Gastroesophageal sphincter (tissue), 4 donors: Measurements from ENCODE around the gene SLC25A33. TPM values are rescaled to one million over a fixed set of nuclear protein-coding genes. Genes with fewer than 3 reads are reported as not detected.

Experiments used
- ATAC-seq: fragments of 150-250 bp; one replicate; pipeline ENCODE4 v1.9.1; 2016; ENCODE audit warnings: mild to moderate bottlenecking, moderate library complexity
- H3K27ac ChIP-seq, 4 donors: fragments of 200-600 bp; sonication (generic) in 3 of 4; 1 replicate in 3 of 4; 2 replicates in 1 of 4; pipeline ENCODE4 v1.5.1; 2016 to 2019
- H3K27me3 ChIP-seq: fragments of 200-600 bp; sonication (generic); one replicate; pipeline ENCODE4 v1.5.1; 2019
- H3K36me3 ChIP-seq, 2 donors: fragments of 200-600 bp; sonication (generic); one replicate each; pipeline ENCODE4 v1.5.1; 2019; ENCODE audit warnings: control low read depth in 1 of 2
- H3K4me1 ChIP-seq, 3 donors: fragments of 200-600 bp; sonication (generic); 1 replicate in 2 of 3; 2 replicates in 1 of 3; pipeline ENCODE4 v1.5.1; 2016 to 2019; ENCODE audit warnings: control low read depth in 2 of 3
- H3K4me3 ChIP-seq, 2 donors: fragments of 200-600 bp; sonication (generic); one replicate each; pipeline ENCODE4 v1.5.1; 2019; ENCODE audit warnings: mild to moderate bottlenecking in 1 of 2, moderate library complexity in 1 of 2
- H3K9me3 ChIP-seq, 3 donors: fragments of 200-600 bp; sonication (generic); one replicate each; pipeline ENCODE4 v1.5.1; 2017 to 2019; ENCODE audit warnings: control low read depth in 2 of 3
- EP300 ChIP-seq: sonication (generic); formaldehyde crosslinking; IDR thresholded peaks from one replicate; pipeline ENCODE4 v1.6.1; 2017; ENCODE audit warnings: antibody characterized with exemption, mild to moderate bottlenecking
- POLR2A ChIP-seq, 2 donors: fragments of 450-650 bp; IDR thresholded peaks; one replicate each; pipeline ENCODE4 v1.6.1; 2017; ENCODE audit warnings: antibody characterized with exemption in 2 of 2, mild to moderate bottlenecking in 2 of 2, moderate library complexity in 1 of 2
- POLR2AphosphoS5 ChIP-seq: sonication (generic); formaldehyde crosslinking; IDR thresholded peaks from one replicate; pipeline ENCODE4 v1.6.1; 2017; ENCODE audit warnings: antibody characterized with exemption
- WGBS, 2 donors: methylation state at CpG; one replicate each; pipeline ENCODE4 v1.1.5; 2018; ENCODE audit warnings: low coverage in 1 of 2; 5-methylcytosine and 5-hydroxymethylcytosine counted together
- total RNA-seq, 4 donors: library from RNA; depleted of rRNA; stranded (reverse); fragments of >200 nt; gene quantifications; one replicate each; pipeline ENCODE4 v1.1.0, GENCODE V29; 2016
- TF ChIP-seq, protein P1 (sequence below), 4 experiments: fragments of 200-600 bp in 2 of 4; fragments of 450-650 bp in 2 of 4; sonication (generic) in 1 of 4; IDR thresholded peaks; one replicate each; pipeline ENCODE4 v1.5.1; 2017 to 2019; ENCODE audit warnings: antibody characterized with exemption in 4 of 4, mild to moderate bottlenecking in 2 of 4, moderate library complexity in 2 of 4

SLC25A33 gene
- total RNA-seq, 4 donors from 2014 or later: 7.0 to 11.5 (median 10.5) TPM

GRCh38 chr1:9530320-9530719 lies 8.9 kb upstream of the SLC25A33 start:
- Histone ChIP-seq H3K27ac (no peak overlapping the region), H3K27me3 (no peaks in the 10 kb centered on the region), H3K4me1 (peaks cover 0 to 11% (median 0%) of the 10 kb centered on the region in 3 donors), H3K9me3 (no peaks in the 10 kb centered on the region), H3K4me3 (no peak overlapping the region), H3K36me3 (no peaks in the 10 kb centered on the region)
- no peak for TF ChIP-seq POLR2A (IDR thresholded peaks at IDR 0.05)
- TF ChIP-seq POLR2AphosphoS5: no peak
- TF ChIP-seq, protein P1, sequence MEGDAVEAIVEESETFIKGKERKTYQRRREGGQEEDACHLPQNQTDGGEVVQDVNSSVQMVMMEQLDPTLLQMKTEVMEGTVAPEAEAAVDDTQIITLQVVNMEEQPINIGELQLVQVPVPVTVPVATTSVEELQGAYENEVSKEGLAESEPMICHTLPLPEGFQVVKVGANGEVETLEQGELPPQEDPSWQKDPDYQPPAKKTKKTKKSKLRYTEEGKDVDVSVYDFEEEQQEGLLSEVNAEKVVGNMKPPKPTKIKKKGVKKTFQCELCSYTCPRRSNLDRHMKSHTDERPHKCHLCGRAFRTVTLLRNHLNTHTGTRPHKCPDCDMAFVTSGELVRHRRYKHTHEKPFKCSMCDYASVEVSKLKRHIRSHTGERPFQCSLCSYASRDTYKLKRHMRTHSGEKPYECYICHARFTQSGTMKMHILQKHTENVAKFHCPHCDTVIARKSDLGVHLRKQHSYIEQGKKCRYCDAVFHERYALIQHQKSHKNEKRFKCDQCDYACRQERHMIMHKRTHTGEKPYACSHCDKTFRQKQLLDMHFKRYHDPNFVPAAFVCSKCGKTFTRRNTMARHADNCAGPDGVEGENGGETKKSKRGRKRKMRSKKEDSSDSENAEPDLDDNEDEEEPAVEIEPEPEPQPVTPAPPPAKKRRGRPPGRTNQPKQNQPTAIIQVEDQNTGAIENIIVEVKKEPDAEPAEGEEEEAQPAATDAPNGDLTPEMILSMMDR (IDR thresholded peaks at IDR 0.05): no peak
- no peak for TF ChIP-seq EP300
- no peak for ATAC-seq
- WGBS, 2 donors: 96 to 100% methylated on average over 1 to 4 of the region's 4 CpGs

DNA sequence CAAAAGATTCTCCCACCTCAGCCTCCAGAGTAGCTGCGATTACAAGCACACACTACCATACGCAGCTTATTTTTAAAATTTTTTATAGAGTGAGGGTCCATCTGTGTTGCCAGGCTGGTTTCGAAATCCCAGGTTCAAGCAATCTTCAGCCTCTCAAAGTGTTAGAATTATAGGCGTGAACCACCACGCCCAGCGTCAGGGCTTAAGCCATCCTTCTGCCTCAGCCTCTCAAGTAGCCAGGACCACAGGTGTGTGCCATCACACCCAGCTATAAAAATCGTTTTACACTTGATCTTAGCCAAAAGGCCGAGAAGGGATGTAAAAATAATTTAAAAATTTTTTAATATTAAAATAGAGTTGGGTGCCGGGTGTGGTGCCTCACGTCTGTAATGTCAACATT lies 4.3 kb upstream of the SLC25A33 start:
- Histone ChIP-seq H3K4me1 (peaks cover 0 to 17% (median 0%) of the 10 kb centered on the region in 3 donors), H3K36me3 (no peaks in the 10 kb centered on the region), H3K27ac (no peak overlapping the region), H3K27me3 (no peaks in the 10 kb centered on the region), H3K9me3 (no peaks in the 10 kb centered on the region), H3K4me3 (no peak overlapping the region)
- WGBS, 2 donors: 75 to 89% methylated on average over 5 to 10 of the region's 10 CpGs
- no peak for TF ChIP-seq EP300
- no peak for TF ChIP-seq POLR2AphosphoS5
- TF ChIP-seq POLR2A (IDR thresholded peaks at IDR 0.05): no peak
- TF ChIP-seq, protein P1 (IDR thresholded peaks at IDR 0.05): no peak
- no peak for ATAC-seq

GRCh38 chr1:9536301-9536700 lies 3.0 kb upstream of the SLC25A33 start:
- H3K36me3 ChIP-seq: no peaks in the 10 kb centered on the region
- no peak overlapping the region for H3K27ac ChIP-seq
- TF ChIP-seq POLR2A (IDR thresholded peaks at IDR 0.05) (no peak), EP300 (no peak), POLR2AphosphoS5 (no peak)
- TF ChIP-seq, protein P1 (IDR thresholded peaks at IDR 0.05): no peak
- H3K9me3 ChIP-seq: no peaks in the 10 kb centered on the region
- ATAC-seq: no peak
- 100% methylated on average over 1 of the region's 1 CpG; no CpG with 5 or more reads in 1 of the 2 donors for WGBS, 2 donors
- H3K4me1 ChIP-seq: peaks cover 0 to 22% (median 4%) of the 10 kb centered on the region in 3 donors
- H3K4me3 ChIP-seq: no peak overlapping the region
- H3K27me3 ChIP-seq: no peaks in the 10 kb centered on the region

DNA sequence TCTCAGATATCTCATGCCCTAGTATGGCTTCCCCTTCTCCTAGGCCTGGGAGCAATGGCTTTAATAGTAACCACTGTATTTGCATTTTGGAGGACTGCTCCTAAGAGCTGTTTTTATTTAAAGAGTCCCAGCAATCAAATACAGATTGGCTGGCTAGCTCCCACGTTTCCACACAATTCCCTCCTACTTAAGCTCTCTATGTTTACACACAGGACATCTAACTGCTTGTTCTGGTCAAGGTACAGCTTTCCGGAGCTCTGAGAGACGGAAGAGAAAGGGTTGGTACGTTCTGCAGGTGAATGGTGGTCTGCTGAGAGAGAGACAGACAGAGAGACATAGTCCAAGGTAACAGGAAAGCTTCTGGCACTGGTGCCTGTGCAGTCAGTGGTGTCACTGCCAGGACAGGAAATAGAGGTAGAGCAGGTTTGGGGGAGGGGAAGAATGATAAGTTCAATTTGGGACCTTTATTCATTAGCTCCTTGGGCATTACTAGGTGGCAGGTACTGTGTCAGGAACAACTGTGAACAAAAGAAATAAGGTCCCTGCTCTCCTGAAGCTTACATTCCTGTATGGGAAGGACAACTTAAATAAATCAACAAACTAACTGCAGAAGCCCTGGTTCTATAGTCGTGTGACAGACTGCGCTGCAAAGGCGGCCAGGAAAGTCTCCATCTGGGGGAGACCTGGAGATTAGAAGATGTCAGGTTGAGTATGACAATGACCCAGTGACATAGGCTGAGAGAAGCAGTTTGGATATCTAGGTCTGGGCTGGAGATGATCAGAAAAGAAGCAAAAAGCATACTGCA lies 1.2 kb upstream of the SLC25A33 start:
- 63 to 67% methylated on average over 5 to 7 of the region's 7 CpGs for WGBS, 2 donors
- peak overlapping the region; percentile 51 to 98 (median 97) for H3K27ac ChIP-seq
- ATAC-seq: no peak
- H3K36me3 ChIP-seq: no peaks in the 10 kb centered on the region
- peaks cover 0 to 37% (median 10%) of the 10 kb centered on the region in 3 donors for H3K4me1 ChIP-seq
- no peaks in the 10 kb centered on the region for H3K27me3 ChIP-seq
- TF ChIP-seq POLR2A (IDR thresholded peaks at IDR 0.05): no peak
- no peak for TF ChIP-seq POLR2AphosphoS5
- no peak for TF ChIP-seq EP300
- TF ChIP-seq, protein P1 (IDR thresholded peaks at IDR 0.05): no peak
- H3K9me3 ChIP-seq: no peaks in the 10 kb centered on the region
- H3K4me3 ChIP-seq: no peak overlapping the region
